DMS 273 treated with DMSO at 0.1 percent for 48 hours (cell line): ENCODE results near the gene PET100.
"Not testable (repeated sequence)": the region's sequence is repeated elsewhere in the genome, so short reads cannot be mapped to it uniquely, and the experiment has no call there.

Experiments used
- DNase-seq: peaks from one replicate; lab custom pipeline; 2025; lab: John Stamatoyannopoulos, UW

PET100 gene

DNA sequence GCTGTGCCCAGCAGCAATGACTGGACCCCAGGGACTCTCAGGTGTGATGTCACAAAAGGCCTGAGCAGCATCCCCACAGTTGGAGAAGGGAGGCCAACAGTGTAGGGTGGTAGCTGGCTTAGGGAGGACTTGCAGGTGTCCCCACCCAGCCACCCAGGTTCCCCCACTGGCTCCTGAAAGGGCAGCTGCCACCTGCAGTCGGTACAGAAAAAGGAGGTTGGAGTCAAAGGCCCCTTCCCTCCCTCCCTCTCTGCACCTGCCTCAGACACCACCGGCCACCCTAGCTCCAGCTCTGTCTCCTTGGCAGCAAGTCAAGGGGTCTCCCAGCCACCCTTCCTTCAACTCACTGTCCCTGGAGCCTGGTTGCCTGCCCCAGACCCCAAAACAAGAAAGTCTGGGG is 4.1 kb downstream of the PET100 start, which contains the start of gene PCP2:
Gene PCP2, minus strand, starts transcription at position 22 of the 400 bp plus-strand sequence. CDS start 262 bp downstream, outside the sequence.
- no peak for DNase-seq

DNA sequence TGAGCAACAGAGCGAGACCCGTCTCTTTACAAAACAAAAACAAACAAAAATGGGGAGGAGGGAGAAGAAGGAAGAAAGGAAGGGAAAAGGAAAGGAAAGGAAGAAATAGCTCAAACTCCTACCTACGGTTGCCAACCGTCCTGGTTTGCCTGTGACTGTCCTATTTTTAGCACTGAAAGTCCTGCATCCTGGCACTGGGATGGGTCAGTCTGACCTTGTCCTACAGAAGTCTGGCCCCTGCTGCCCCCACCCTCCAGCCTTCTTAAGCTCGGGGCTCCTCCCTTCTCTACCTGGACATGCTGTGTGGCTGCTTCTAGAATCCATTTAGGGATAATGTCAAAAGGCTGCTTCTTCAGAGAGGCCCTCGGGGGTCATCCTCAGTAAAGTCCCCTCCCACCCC is 6.1 kb downstream of the PET100 start:
- no peak for DNase-seq

GRCh38 chr19:7636317-7636690 is 6.7 kb downstream of the PET100 start:
- DNase-seq: no peak

- no peak for DNase-seq
Observed at GRCh38 chr19:7636691-7637373, 7.2 kb downstream of the PET100 start, which contains the start of gene STXBP2. TSS of gene STXBP2 (plus strand) at chr19:7637110. CDS start at chr19:7637150, 40 bp downstream.

- DNase-seq: no peak
Observed at GRCh38 chr19:7637374-7638256, 8.0 kb downstream of the PET100 start.

GRCh38 chr19:7638802-7639465 is 9.3 kb downstream of the PET100 start:
- DNase-seq: peak; percentile 78

DNA sequence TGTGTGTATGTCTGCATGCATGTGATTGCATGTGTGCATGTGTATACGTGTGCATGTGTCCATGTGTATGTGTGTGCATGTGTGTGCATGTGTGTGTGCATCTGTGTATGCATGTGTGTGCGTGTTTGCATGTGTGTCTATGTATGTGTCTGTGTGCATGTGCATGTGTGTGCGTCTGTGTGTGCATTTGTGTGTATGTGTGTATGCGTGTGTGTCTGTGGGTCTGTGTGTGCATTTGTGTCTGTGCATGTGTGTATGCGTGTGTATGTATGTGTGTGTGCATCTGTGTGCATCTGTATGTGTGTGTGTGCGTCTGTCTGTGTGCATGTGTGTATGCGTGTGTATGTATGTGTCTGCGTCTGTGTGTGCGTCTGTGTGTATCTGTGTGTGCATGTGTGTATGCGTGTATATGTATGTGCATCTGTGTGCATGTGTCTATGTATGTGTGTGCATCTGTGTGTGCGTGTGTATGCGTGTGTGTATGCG is 10.3 kb downstream of the PET100 start:
- DNase-seq: no peak

GRCh38 chr19:7640803-7641202 is 11.2 kb downstream of the PET100 start:
- DNase-seq: no peak

DNA sequence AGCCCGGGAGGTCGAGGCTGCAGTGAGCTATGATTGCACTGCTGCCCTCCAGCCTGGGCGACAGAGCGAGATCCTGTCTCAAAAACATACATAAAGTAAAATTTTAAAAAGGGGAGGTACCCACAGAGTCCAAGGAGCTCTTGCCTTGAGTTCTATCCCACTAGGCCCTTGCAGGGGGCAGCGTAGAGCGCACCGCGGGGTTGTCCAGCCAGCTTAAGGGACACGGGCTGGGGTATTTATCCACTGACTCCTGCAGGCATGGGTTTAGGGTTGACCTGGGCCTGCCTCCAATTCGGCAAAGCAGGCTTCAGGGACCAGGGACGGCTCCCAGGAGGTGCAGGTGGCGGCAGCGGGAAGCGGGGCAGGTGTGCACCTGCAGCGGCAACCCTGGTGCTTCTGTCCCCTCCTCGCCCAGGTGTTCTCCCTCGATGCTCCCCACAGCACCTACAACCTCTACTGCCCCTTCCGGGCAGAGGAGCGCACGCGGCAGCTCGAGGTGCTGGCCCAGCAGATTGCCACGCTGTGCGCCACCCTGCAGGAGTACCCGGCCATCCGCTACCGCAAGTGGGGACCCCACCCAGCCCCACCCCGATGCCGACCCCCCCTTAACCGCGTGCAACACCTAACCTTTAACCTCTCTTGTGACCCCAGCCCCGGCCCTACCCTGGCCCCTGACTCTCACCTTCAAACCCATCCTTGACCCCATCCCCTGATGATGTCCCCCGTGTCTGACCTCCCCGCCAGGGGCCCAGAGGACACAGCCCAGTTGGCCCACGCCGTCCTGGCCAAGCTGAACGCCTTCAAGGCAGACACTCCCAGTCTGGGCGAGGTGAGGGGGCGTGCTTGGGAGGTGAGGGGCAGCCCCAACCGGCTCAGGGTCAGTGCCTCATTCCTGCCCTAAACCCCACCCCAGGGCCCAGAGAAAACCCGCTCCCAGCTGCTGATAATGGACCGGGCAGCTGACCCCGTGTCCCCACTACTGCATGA is 12.0 kb downstream of the PET100 start:
- no peak for DNase-seq

- DNase-seq: no peak
Observed at GRCh38 chr19:7642295-7643030, 12.9 kb downstream of the PET100 start.

DNA sequence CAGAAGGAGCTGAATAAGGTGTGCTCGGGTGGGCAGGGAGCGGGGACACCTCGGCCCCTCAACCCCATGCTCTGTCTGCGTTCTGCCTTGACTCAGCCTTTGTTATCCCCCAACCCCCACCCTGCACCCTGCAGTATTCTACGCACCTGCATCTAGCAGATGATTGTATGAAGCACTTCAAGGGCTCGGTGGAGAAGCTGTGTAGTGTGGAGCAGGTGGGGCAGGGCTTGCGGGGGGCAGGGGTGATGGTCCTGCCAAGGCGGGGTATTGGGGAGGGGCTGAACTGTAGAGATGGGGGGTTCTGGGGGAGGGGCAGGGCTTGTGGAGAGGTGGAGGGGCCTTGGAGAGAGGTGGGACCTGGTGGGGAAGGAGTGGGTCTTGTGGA is 13.4 kb downstream of the PET100 start:
- no peak for DNase-seq

DNA sequence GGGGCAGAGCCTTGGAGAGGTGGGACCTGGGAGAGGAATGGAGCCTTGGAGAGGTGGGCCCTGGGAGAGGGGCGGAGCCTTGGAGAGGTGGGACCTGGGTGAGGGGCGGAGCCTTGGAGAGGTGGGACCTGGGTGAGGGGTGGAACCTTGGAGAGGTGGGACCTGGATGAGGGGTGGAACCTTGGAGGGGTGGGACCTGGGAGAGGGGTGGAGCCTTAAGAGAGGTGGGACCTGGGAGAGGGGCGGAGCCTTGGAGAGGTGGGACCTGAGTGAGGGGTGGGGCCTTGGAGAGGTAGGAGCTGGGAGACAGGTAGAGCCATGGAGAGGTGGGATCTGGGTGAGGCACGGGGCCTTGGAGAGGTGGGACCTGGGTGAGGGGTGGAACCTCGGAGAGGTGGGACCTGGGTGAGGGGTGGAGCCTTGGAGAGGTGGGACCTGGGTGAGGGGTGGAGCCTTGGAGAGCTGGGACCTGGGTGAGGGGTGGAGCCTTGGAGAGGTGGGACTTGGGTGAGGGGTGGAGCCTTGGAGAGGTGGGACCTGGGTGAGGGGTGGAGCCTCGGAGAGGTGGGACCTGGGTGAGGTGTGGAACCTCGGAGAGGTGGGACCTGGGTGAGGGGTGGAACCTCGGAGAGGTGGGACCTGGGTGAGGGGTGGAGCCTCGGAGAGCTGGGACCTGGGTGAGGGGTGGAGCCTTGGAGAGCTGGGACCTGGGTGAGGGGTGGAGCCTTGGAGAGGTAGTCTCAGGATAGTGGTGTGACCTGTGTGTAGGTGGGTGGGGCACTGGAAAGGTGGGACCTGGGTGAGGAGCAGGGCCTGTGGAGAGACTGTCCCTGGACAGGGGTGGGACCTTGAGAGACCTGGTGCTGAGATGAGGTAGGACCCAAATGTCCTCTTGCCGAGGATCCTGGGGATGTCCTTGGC is 14.3 kb downstream of the PET100 start:
- not testable (repeated sequence) for DNase-seq

- no peak for DNase-seq
Observed at GRCh38 chr19:7644550-7644877, 14.9 kb downstream of the PET100 start.

GRCh38 chr19:7645163-7645562 is 15.6 kb downstream of the PET100 start:
- DNase-seq: no peak

- DNase-seq: no peak
Observed at GRCh38 chr19:7645656-7646425, 16.2 kb downstream of the PET100 start.

DNA sequence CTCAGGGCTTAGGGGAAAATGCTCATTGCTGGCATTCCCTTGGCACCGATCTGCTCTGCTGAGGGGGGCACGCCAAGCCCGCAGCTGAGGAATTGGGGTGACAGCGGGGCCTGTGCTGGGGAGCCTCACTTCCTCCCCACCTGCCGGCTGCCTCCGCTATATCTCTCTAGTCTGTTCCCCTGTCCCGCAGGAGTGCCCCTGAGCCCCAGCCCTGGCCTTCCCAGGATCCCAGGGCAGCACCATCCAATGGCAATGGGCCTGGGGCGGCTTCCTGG is 16.8 kb downstream of the PET100 start:
- DNase-seq: no peak

DNA sequence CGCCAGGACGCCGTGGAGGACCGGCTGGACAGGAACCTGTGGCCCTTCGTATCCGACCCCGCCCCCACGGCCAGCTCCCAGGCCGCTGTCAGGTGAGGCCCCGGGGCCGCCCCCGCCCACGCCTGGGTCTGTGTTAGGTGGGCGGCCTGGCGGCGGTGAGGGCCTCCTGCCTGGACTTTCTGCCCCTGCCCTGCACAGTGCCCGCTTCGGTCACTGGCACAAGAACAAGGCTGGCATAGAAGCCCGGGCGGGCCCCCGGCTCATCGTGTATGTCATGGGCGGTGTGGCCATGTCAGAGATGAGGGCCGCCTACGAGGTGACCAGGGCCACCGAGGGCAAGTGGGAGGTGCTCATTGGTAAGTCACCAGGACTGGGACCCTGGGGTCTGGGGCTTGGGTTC is 17.6 kb downstream of the PET100 start:
- DNase-seq: no peak

DNA sequence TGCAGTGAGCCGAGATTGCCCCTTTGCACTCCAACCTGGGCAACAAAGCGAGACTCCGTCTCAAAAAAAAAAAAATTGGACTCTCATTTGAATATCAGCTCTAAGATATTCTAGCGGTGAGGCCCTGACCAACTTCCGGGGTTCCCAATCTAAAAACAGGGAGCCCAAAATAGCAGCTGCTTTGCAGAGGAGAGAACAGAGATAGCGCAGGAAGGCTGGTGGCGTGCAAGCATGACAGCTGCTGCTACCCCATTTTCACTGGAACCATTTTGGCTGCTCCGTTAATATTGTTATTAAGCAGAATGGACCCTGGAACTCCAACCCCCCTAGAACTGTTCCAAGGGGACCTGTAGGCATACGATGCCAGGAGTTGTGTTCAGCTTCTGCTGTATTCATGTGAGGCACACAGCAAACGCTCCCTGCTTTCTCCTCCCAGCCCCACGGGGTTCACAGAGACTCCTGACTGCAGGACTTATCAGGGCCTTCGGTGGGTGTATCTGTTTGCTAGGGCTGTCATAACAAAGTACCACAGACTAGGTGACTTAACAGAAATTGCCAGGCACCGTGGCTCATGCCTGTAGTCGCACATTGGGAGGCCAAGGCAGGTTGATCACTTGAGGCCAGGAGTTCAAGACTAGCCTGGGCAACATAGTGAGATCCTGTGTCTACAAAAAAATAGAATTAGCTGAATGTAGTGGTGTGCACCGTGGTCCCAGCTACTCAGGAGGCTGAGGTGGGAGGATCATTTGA is 18.8 kb downstream of the PET100 start:
- no peak for DNase-seq
